Measurements from ENCODE around the gene SMYD5. TPM values are rescaled to one million over a fixed set of nuclear protein-coding genes. Genes with fewer than 3 reads are reported as not detected.

SMYD5 gene
- total RNA-seq, 1 donor from 2014 or later, result 12.8 TPM

- no peaks in the 10 kb centered on the region for H3K79me2 ChIP-seq (ENCODE audit: insufficient read depth, low read length)
- H3K9me3 Mint-ChIP-seq (ENCODE audit: unreplicated experiment), result no peaks in the 10 kb centered on the region
- H3K9ac ChIP-seq (ENCODE audit: low read length), result no peak overlapping the region
- H3K27ac ChIP-seq (ENCODE audit: low read depth, low read length), result no peak overlapping the region
- no peaks in the 10 kb centered on the region for H3K36me3 ChIP-seq (ENCODE audit: insufficient read depth, low read length)
- H3K4me2 ChIP-seq (ENCODE audit: low read length), result no peak overlapping the region
- FAIRE-seq, result no peak
- H3K36me3 Mint-ChIP-seq (ENCODE audit: low read depth, unreplicated experiment), result peaks cover 15% of the 10 kb centered on the region
- H3K4me1 ChIP-seq (ENCODE audit: insufficient read depth, low read length), result no peaks in the 10 kb centered on the region
- H4K20me1 ChIP-seq (ENCODE audit: insufficient read depth, low read length), result peaks cover 26% of the 10 kb centered on the region
- no peaks in the 10 kb centered on the region for H3K4me1 Mint-ChIP-seq (ENCODE audit: low read depth, unreplicated experiment)
- no peaks in the 10 kb centered on the region for H3K9me3 ChIP-seq (ENCODE audit: insufficient read depth, low read depth, low read length)
- no peak overlapping the region for H2AFZ ChIP-seq (ENCODE audit: low read depth, low read length)
- no peak for TF ChIP-seq EZH2 (IDR thresholded peaks at IDR 0.05; ENCODE audit: insufficient read depth, low read length)
- TF ChIP-seq, protein P1, sequence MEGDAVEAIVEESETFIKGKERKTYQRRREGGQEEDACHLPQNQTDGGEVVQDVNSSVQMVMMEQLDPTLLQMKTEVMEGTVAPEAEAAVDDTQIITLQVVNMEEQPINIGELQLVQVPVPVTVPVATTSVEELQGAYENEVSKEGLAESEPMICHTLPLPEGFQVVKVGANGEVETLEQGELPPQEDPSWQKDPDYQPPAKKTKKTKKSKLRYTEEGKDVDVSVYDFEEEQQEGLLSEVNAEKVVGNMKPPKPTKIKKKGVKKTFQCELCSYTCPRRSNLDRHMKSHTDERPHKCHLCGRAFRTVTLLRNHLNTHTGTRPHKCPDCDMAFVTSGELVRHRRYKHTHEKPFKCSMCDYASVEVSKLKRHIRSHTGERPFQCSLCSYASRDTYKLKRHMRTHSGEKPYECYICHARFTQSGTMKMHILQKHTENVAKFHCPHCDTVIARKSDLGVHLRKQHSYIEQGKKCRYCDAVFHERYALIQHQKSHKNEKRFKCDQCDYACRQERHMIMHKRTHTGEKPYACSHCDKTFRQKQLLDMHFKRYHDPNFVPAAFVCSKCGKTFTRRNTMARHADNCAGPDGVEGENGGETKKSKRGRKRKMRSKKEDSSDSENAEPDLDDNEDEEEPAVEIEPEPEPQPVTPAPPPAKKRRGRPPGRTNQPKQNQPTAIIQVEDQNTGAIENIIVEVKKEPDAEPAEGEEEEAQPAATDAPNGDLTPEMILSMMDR (IDR thresholded peaks at IDR 0.05; ENCODE audit: insufficient read depth, low read depth, low read length), result no peak
- no peaks in the 10 kb centered on the region for H3K27me3 ChIP-seq (ENCODE audit: insufficient read depth, low read length)
- H3K4me3 ChIP-seq (ENCODE audit: insufficient read depth, low read depth, low read length), result no peak overlapping the region
- no peak for DNase-seq (ENCODE audit: low read depth)
- no peak overlapping the region for H3K27ac Mint-ChIP-seq (ENCODE audit: unreplicated experiment)
- no peaks in the 10 kb centered on the region for H3K27me3 Mint-ChIP-seq (ENCODE audit: low read depth, unreplicated experiment)
- no peak overlapping the region for H3K4me3 Mint-ChIP-seq (ENCODE audit: unreplicated experiment)
These were observed 45.2 kb downstream of the SMYD5 start for GRCh38 chr2:73259276-73259675.

- Mint-ChIP-seq H3K36me3 (ENCODE audit: low read depth, unreplicated experiment) (peaks cover 15% of the 10 kb centered on the region), H3K9me3 (ENCODE audit: unreplicated experiment) (no peaks in the 10 kb centered on the region), H3K4me1 (ENCODE audit: low read depth, unreplicated experiment) (no peaks in the 10 kb centered on the region), H3K27ac (ENCODE audit: unreplicated experiment) (no peak overlapping the region), H3K4me3 (ENCODE audit: unreplicated experiment) (no peak overlapping the region), H3K27me3 (ENCODE audit: low read depth, unreplicated experiment) (no peaks in the 10 kb centered on the region)
- H2AFZ ChIP-seq (ENCODE audit: low read depth, low read length), result no peak overlapping the region
- DNase-seq (ENCODE audit: low read depth), result no peak
- no peaks in the 10 kb centered on the region for H3K79me2 ChIP-seq (ENCODE audit: insufficient read depth, low read length)
- H3K4me2 ChIP-seq (ENCODE audit: low read length), result no peak overlapping the region
- H4K20me1 ChIP-seq (ENCODE audit: insufficient read depth, low read length), result peaks cover 20% of the 10 kb centered on the region
- H3K4me1 ChIP-seq (ENCODE audit: insufficient read depth, low read length), result no peaks in the 10 kb centered on the region
- H3K27ac ChIP-seq (ENCODE audit: low read depth, low read length), result no peak overlapping the region
- no peak overlapping the region for H3K9ac ChIP-seq (ENCODE audit: low read length)
- no peak for FAIRE-seq
- no peak overlapping the region for H3K4me3 ChIP-seq (ENCODE audit: insufficient read depth, low read depth, low read length)
- TF ChIP-seq EZH2 (IDR thresholded peaks at IDR 0.05; ENCODE audit: insufficient read depth, low read length), result no peak
- TF ChIP-seq, protein P1 (IDR thresholded peaks at IDR 0.05; ENCODE audit: insufficient read depth, low read depth, low read length), result no peak
- H3K27me3 ChIP-seq (ENCODE audit: insufficient read depth, low read length), result no peaks in the 10 kb centered on the region
- no peaks in the 10 kb centered on the region for H3K36me3 ChIP-seq (ENCODE audit: insufficient read depth, low read length)
- H3K9me3 ChIP-seq (ENCODE audit: insufficient read depth, low read depth, low read length), result no peaks in the 10 kb centered on the region
These were observed 45.8 kb downstream of the SMYD5 start for GRCh38 chr2:73259704-73260337.

DNA sequence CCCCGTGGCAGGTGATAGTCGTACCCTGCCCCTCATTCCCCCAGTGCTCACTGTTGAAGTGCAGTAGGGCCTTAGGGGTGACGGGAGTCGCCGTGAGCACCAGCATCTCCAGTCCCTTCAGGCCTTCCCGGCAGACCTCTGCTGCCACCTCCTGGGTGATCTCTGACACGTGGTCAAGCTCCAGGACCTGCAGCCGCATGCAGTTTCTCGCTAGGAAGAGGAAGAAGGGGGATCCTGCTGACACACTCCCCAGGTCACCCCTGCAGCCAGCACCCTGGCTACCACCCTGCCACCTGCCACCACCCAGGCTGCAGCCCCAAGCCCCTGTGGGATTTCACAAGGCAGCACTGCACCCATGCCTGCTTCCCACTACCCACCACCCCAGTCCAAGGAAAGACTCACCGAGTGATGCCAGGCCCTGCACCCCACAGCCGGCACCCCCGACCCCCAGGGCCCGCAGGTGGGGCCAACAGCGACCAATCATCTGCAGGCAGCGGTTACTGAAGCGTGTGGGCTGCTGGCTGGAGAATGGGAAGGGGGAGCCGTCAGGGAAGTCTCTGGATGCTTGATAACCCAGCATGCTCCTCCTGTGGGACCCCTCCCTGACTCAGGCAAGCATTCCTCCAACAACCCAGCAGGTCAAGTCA, 46.4 kb downstream of the SMYD5 start:
- FAIRE-seq (no peak), DNase-seq (ENCODE audit: low read depth) (peak; percentile 13)
- Histone ChIP-seq H3K9me3 (ENCODE audit: insufficient read depth, low read depth, low read length) (no peaks in the 10 kb centered on the region), H3K27me3 (ENCODE audit: insufficient read depth, low read length) (no peaks in the 10 kb centered on the region), H3K4me3 (ENCODE audit: insufficient read depth, low read depth, low read length) (no peak overlapping the region), H3K79me2 (ENCODE audit: insufficient read depth, low read length) (no peaks in the 10 kb centered on the region), H3K36me3 (ENCODE audit: insufficient read depth, low read length) (no peaks in the 10 kb centered on the region), H4K20me1 (ENCODE audit: insufficient read depth, low read length) (peaks cover 14% of the 10 kb centered on the region), H3K4me1 (ENCODE audit: insufficient read depth, low read length) (no peaks in the 10 kb centered on the region), H3K9ac (ENCODE audit: low read length) (no peak overlapping the region), H3K4me2 (ENCODE audit: low read length) (no peak overlapping the region), H3K27ac (ENCODE audit: low read depth, low read length) (no peak overlapping the region), H2AFZ (ENCODE audit: low read depth, low read length) (no peak overlapping the region)
- TF ChIP-seq EZH2 (IDR thresholded peaks at IDR 0.05; ENCODE audit: insufficient read depth, low read length), result no peak
- TF ChIP-seq, protein P1 (IDR thresholded peaks at IDR 0.05; ENCODE audit: insufficient read depth, low read depth, low read length), result peak; percentile 26
- Mint-ChIP-seq H3K36me3 (ENCODE audit: low read depth, unreplicated experiment) (peaks cover 15% of the 10 kb centered on the region), H3K4me1 (ENCODE audit: low read depth, unreplicated experiment) (no peaks in the 10 kb centered on the region), H3K4me3 (ENCODE audit: unreplicated experiment) (no peak overlapping the region), H3K27me3 (ENCODE audit: low read depth, unreplicated experiment) (no peaks in the 10 kb centered on the region), H3K27ac (ENCODE audit: unreplicated experiment) (no peak overlapping the region), H3K9me3 (ENCODE audit: unreplicated experiment) (no peaks in the 10 kb centered on the region)

All from astrocyte (in vitro differentiated cells and primary cell).